ENCODE results near the gene TMEM164.

- TF ChIP-seq, protein P1, sequence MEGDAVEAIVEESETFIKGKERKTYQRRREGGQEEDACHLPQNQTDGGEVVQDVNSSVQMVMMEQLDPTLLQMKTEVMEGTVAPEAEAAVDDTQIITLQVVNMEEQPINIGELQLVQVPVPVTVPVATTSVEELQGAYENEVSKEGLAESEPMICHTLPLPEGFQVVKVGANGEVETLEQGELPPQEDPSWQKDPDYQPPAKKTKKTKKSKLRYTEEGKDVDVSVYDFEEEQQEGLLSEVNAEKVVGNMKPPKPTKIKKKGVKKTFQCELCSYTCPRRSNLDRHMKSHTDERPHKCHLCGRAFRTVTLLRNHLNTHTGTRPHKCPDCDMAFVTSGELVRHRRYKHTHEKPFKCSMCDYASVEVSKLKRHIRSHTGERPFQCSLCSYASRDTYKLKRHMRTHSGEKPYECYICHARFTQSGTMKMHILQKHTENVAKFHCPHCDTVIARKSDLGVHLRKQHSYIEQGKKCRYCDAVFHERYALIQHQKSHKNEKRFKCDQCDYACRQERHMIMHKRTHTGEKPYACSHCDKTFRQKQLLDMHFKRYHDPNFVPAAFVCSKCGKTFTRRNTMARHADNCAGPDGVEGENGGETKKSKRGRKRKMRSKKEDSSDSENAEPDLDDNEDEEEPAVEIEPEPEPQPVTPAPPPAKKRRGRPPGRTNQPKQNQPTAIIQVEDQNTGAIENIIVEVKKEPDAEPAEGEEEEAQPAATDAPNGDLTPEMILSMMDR (IDR thresholded peaks at IDR 0.05; ENCODE audit: insufficient read depth, low read length) = no peak
- TF ChIP-seq POLR2AphosphoS5 (IDR thresholded peaks at IDR 0.05; ENCODE audit: low read depth) (no peak), SPI1 (IDR thresholded peaks at IDR 0.05; ENCODE audit: borderline replicate concordance, low read depth) (no peak)
Measured at GRCh38 chrX:110008011-110008635, 5.2 kb downstream of the TMEM164 start.
